Nephron (organoid): Measurements from ENCODE around the gene NOTUM.
A peak's percentile ranks its signal among the peaks of the same experiment; 100 is the strongest.

Source experiments
- H3K27ac Mint-ChIP-seq, 3 experiments: 2 replicates each; pipeline ENCODE4 v1.8.0; 2020; ENCODE audit warnings: mixed read lengths in 3 of 3, mild to moderate bottlenecking in 2 of 3, moderate library complexity in 1 of 3
- H3K27me3 Mint-ChIP-seq: 2 replicates; pipeline ENCODE4 v1.8.0; 2021; ENCODE audit warnings: low read depth, mild to moderate bottlenecking, moderate library complexity, mixed read lengths
- H3K36me3 Mint-ChIP-seq: 2 replicates; pipeline ENCODE4 v1.8.0; 2020; ENCODE audit warnings: low read depth, mixed read lengths
- H3K4me1 Mint-ChIP-seq: 2 replicates; pipeline ENCODE4 v1.8.0; 2020; ENCODE audit warnings: mixed read lengths
- H3K4me3 Mint-ChIP-seq, 3 experiments: 2 replicates each; pipeline ENCODE4 v1.8.0; 2020; ENCODE audit warnings: mild to moderate bottlenecking in 3 of 3, mixed read lengths in 3 of 3, moderate library complexity in 2 of 3
- H3K9me3 Mint-ChIP-seq: 2 replicates; pipeline ENCODE4 v1.8.0; 2020; ENCODE audit warnings: mixed read lengths
- CTCF ChIP-seq, 3 experiments: fragments of 200-600 bp; sonication (generic); IDR thresholded peaks; one replicate each; pipeline ENCODE4 v1.5.0; 2021; ENCODE audit warnings: antibody characterized with exemption in 3 of 3; ENCODE audit not compliant: unreplicated experiment in 3 of 3

NOTUM gene

DNA sequence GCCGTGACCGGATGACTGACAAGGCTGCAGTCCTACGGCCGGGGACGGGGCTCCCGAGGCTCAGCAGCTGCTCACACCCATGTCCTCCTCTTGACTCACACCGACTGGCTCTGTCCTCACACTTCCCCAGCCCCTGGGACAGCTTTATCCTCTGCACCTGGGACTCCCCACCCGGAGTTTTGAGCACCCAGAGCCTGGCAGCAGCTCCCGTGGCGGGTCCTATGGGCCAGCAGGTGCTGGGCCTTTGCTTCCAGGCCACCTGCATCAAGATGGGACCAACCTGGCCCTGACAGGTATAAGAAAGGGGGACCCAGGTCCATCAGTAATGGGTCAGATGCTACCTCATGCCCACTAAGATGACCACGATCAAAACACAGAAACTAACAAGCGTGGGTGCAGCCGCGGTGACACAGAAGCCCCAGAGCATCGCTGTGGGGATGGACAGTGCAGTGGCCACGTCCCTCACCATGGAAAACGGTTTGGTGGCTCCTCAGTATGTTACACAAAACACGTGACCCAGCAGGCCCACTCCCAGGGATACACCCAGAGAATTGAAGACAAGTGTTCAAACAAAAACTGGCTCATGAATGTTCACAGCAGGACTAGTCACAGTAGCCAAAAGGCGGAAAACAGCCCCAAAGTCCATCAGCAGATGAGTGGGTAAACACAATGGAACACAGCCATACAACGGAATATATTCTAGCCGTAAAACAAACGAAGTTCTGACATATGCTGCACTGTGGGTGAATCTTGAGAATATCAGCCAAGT is 3.3 kb upstream of the NOTUM start:
- Mint-ChIP-seq H3K4me3 (peak overlapping the region in 1 of 3 experiments; percentile 12), H3K27me3 (peaks cover 40% of the 10 kb centered on the region)

DNA sequence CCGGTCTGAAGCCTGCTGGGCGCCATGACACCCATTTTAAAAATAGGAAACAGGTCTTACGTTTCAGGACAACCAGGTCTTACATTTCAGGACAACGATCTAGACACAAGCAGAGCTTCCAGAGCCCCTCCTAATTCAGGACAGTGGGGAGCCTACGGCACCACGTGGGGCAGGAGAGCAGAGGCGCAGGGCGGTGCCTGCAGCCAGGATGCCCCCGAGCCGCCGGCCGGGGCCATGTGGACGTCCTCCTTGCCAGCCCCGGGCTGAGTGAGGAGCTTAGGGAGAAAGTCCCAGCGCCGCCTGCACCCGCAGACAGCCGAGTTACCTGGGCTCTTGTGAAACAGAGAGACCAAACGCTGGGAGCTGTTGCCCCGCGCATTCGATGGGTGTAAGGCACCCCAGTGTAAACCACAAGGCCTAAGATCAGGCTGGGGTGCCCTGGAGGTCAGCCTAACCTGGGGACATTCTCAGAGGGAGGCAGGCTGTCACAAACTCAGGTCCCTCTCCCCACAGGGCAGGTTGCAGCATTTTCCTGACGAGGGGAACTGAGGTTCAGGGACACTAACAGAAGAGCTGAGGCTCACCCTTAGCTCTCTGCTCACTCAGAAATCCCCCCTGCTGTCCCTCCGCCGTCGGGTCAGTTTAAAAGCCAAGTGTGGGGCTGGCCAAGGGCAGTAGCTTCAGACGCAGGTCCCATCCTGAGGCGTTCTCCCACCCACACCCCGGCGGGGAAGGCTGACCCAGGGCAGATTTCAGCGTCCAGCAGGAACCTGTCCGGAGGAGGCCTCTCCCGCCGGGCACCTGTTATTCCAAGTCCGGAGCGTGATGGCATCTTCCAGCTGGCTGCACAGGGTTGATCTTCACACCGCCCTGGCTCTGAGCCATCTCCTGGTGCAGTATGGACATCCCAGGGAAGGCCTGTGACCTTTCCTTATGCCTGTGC is 1.8 kb upstream of the NOTUM start:
- Mint-ChIP-seq H3K9me3 (no peaks in the 10 kb centered on the region), H3K36me3 (no peaks in the 10 kb centered on the region), H3K4me1 (peaks cover 19% of the 10 kb centered on the region), H3K27ac (peak overlapping the region in 1 of 3 experiments; percentile 66), H3K4me3 (peak overlapping the region; percentile 55 to 80 (median 67)), H3K27me3 (peaks cover 55% of the 10 kb centered on the region)
- TF ChIP-seq CTCF (IDR thresholded peaks at IDR 0.05; ENCODE audit: unreplicated experiment in 3 of 3) = no peak

More for the DNA sequence above, 3.3 kb upstream of the NOTUM start:
- no peaks in the 10 kb centered on the region for H3K9me3 Mint-ChIP-seq
- H3K4me1 Mint-ChIP-seq = peaks cover 24% of the 10 kb centered on the region
- peak overlapping the region in 2 of 3 experiments; percentile 39 to 40 for H3K27ac Mint-ChIP-seq
- H3K36me3 Mint-ChIP-seq = no peaks in the 10 kb centered on the region
- TF ChIP-seq CTCF (IDR thresholded peaks at IDR 0.05; ENCODE audit: unreplicated experiment in 3 of 3) = no peak

DNA sequence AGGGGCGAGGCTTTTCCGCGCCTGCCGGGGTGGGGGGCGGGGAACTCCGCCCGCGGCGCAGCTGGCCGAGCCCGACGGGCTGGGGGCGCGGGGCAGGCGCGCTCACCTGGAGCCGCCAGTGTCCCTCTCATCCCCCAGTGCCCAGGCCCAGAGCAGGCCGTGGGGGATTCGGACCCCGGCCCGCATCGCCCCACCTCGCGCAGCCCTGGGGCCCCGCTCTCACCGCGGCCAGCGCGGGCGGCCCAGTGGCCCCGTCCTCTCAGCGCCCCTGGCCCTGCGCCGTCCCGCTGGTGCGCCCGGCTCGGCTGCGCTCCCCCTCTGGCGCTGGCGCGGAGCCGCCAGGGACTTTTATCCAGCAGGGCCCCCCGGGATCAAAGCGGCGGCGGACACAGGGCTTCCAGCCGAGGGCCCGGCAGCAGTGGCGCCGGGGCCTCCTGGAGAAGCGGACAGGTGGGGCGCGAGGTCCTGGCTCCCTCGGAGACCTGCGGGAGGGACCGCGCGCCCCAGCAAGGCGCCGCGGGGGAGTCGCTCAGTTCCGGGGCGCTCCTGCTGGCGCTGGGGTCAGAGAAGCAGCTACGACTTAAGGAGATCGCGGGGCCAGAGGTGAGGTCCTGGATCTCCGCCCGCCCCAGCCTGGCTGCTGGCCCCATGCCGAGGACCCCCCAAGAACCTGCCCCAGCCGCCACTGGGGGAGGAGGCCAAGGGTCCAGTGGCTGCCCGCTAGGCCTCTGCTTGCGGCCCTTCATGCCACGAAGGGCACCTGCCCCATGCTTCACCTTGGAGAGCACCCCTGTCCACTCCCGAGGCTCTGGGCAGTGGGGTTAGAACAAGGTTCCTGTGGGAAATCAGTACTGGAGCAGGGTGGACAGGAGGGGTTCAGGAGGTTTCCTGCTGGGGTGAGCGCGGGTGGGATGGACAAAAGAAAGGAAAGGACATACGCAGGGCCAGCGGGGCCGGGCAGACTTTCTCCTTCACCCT is 823 bp upstream of the NOTUM start:
- TF ChIP-seq CTCF (IDR thresholded peaks at IDR 0.05; ENCODE audit: unreplicated experiment in 3 of 3) = no peak
- Mint-ChIP-seq H3K4me1 (peaks cover 19% of the 10 kb centered on the region), H3K27me3 (peaks cover 60% of the 10 kb centered on the region), H3K9me3 (no peaks in the 10 kb centered on the region), H3K27ac (peak overlapping the region in 1 of 3 experiments; percentile 66), H3K4me3 (peak overlapping the region; percentile 55 to 80 (median 67)), H3K36me3 (no peaks in the 10 kb centered on the region)

DNA sequence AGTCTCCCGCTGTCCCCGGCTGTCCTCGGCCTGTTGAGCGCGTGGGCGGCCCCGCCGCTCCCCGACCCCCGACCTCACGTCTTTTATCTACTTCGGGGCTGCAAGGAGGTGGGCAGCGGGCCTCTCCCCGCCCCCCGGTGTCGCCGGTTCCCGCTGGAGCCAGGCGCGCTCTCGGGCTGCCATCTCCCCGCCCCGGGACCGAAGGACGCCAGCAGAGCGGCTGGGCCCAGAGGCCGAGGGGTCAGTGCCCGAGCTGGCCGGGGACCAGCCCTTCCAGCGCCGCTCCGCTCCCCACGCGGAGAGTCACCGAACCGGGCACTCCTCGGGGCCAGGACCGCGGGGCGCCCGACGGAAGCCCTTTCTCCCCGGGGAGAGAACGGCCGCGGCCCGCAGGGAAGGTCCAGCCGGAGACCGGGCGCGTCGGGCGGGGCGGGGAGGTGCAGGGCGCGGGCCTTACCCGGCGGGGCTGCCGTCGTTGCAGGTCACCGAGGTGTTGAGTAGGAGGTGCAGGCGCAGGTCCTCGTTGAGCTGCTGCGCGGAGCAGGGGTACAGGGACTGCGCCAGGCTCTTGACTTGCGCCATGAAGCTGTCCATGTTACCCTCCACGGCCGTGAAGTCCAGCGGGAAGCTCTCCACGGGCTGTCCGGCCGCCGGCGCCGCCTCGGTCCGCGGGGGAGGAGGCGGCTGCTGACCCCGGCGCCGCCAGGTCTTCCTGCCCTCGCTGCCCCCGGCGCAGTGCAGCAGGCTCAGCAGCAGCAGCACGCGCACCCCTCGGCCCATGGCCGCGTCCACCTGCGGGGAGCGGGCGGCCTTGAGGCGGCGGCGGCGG is 643 bp downstream of the NOTUM start:
- Mint-ChIP-seq H3K36me3 (no peaks in the 10 kb centered on the region), H3K27ac (no peak overlapping the region), H3K9me3 (no peaks in the 10 kb centered on the region), H3K4me3 (peak overlapping the region in 2 of 3 experiments; percentile 21 to 44), H3K27me3 (peaks cover 53% of the 10 kb centered on the region), H3K4me1 (peaks cover 19% of the 10 kb centered on the region)
- TF ChIP-seq CTCF (IDR thresholded peaks at IDR 0.05; ENCODE audit: unreplicated experiment in 3 of 3) = no peak
